Measurements from ENCODE around the gene FGA.

Gene FGA

GRCh38 chr4:154579927-154580326 is 10.6 kb downstream of the FGA start:
- TF ChIP-seq RAD21 (IDR thresholded peaks at IDR 0.05; ENCODE audit: low read depth) (no peak), EGR1 (IDR thresholded peaks at IDR 0.05) (no peak), EP300 (IDR thresholded peaks at IDR 0.05; ENCODE audit: borderline replicate concordance) (no peak), TAF1 (IDR thresholded peaks at IDR 0.05; ENCODE audit: low read depth) (no peak), CREB1 (IDR thresholded peaks at IDR 0.05; ENCODE audit: low read depth) (no peak), CEBPB (IDR thresholded peaks at IDR 0.05) (no peak), YY1 (IDR thresholded peaks at IDR 0.05; ENCODE audit: low read depth) (no peak), TCF12 (IDR thresholded peaks at IDR 0.05; ENCODE audit: low read depth) (no peak)

- TF ChIP-seq RAD21 (IDR thresholded peaks at IDR 0.05; ENCODE audit: low read depth) = no peak
Measured at GRCh38 chr4:154578919-154579318, 11.6 kb downstream of the FGA start.

- TF ChIP-seq NFIC (IDR thresholded peaks at IDR 0.05) = no peak
- TF ChIP-seq CEBPB (IDR thresholded peaks at IDR 0.05) = no peak
- TF ChIP-seq REST (IDR thresholded peaks at IDR 0.05; ENCODE audit: low read depth) = no peak
- no peak for TF ChIP-seq TCF12 (IDR thresholded peaks at IDR 0.05; ENCODE audit: low read depth)
- TF ChIP-seq USF1 (IDR thresholded peaks at IDR 0.05) = no peak
- TF ChIP-seq TAF1 (IDR thresholded peaks at IDR 0.05; ENCODE audit: low read depth) = no peak
- TF ChIP-seq EGR1 (IDR thresholded peaks at IDR 0.05) = no peak
- TF ChIP-seq FOXM1 (IDR thresholded peaks at IDR 0.05; ENCODE audit: borderline replicate concordance, low read depth) = no peak
- TF ChIP-seq ZBTB7A (IDR thresholded peaks at IDR 0.05; ENCODE audit: low read depth) = no peak
- TF ChIP-seq CREB1 (IDR thresholded peaks at IDR 0.05; ENCODE audit: low read depth) = no peak
- TF ChIP-seq EP300 (IDR thresholded peaks at IDR 0.05; ENCODE audit: borderline replicate concordance) = no peak
- TF ChIP-seq RAD21 (IDR thresholded peaks at IDR 0.05; ENCODE audit: low read depth) = no peak
Measured at GRCh38 chr4:154577324-154577723, 13.2 kb downstream of the FGA start.

GRCh38 chr4:154574311-154574710 is 16.2 kb downstream of the FGA start:
- TF ChIP-seq TCF12 (IDR thresholded peaks at IDR 0.05; ENCODE audit: low read depth) (no peak), YY1 (IDR thresholded peaks at IDR 0.05; ENCODE audit: low read depth) (no peak), REST (IDR thresholded peaks at IDR 0.05; ENCODE audit: low read depth) (no peak), ZBTB7A (IDR thresholded peaks at IDR 0.05; ENCODE audit: low read depth) (no peak), NFIC (IDR thresholded peaks at IDR 0.05) (no peak), EP300 (IDR thresholded peaks at IDR 0.05; ENCODE audit: borderline replicate concordance) (no peak), TEAD4 (IDR thresholded peaks at IDR 0.05) (no peak), USF1 (IDR thresholded peaks at IDR 0.05) (no peak), TAF1 (IDR thresholded peaks at IDR 0.05; ENCODE audit: low read depth) (no peak), RAD21 (IDR thresholded peaks at IDR 0.05; ENCODE audit: low read depth) (no peak), EGR1 (IDR thresholded peaks at IDR 0.05) (no peak), CEBPB (IDR thresholded peaks at IDR 0.05) (no peak)

- TF ChIP-seq REST (IDR thresholded peaks at IDR 0.05; ENCODE audit: low read depth) (no peak), NFIC (IDR thresholded peaks at IDR 0.05) (no peak), CEBPB (IDR thresholded peaks at IDR 0.05) (no peak), USF1 (IDR thresholded peaks at IDR 0.05) (no peak), TAF1 (IDR thresholded peaks at IDR 0.05; ENCODE audit: low read depth) (no peak), EGR1 (IDR thresholded peaks at IDR 0.05) (no peak), TCF12 (IDR thresholded peaks at IDR 0.05; ENCODE audit: low read depth) (no peak), ZBTB7A (IDR thresholded peaks at IDR 0.05; ENCODE audit: low read depth) (no peak), CREB1 (IDR thresholded peaks at IDR 0.05; ENCODE audit: low read depth) (no peak)
Measured at GRCh38 chr4:154573190-154573870, 17.2 kb downstream of the FGA start.
